Activated naive CD4-positive, alpha-beta T cell treated with anti-CD3 and anti-CD28 coated beads, Interleukin-2, amount 50 U/mL, for 72 hours (primary cell): Measurements from ENCODE around the gene BICDL2. TPM values are rescaled to one million over a fixed set of nuclear protein-coding genes. Genes with fewer than 3 reads are reported as not detected.
"Not testable (repeated sequence)": the region's sequence is repeated elsewhere in the genome, so short reads cannot be mapped to it uniquely, and the experiment has no call there.

ENCODE experiments used
- ATAC-seq, 2 donors: fragments of 150-1000 bp; cut with Tn5 transposase; 2 replicates each; pipeline ENCODE4 v1.10.0; 2021; ENCODE audit warnings: mild to moderate bottlenecking in 2 of 2, moderate library complexity in 2 of 2
- DNase-seq, 2 donors: peaks; one replicate each; pipeline ENCODE4 v3.0.0; 2021 to 2022; ENCODE audit warnings: low spot score in 2 of 2
- H3K27ac Mint-ChIP-seq, 2 donors: one replicate each; pipeline ENCODE4 v1.8.0; 2022; ENCODE audit warnings: mild to moderate bottlenecking in 2 of 2, mixed read lengths in 2 of 2
- H3K36me3 Mint-ChIP-seq, 2 donors: one replicate each; pipeline ENCODE4 v1.8.0; 2022; ENCODE audit warnings: mixed read lengths in 2 of 2
- H3K9me3 Mint-ChIP-seq, 2 donors: one replicate each; pipeline ENCODE4 v1.8.0; 2022; ENCODE audit warnings: mixed read lengths in 2 of 2
- total RNA-seq, 2 donors: library from RNA; stranded (reverse); gene quantifications; one replicate each; pipeline ENCODE4 v1.2.3, GENCODE V29; 2022

The BICDL2 gene
- total RNA-seq, 2 donors from 2014 or later = 2.9 TPM; not detected in 1

DNA sequence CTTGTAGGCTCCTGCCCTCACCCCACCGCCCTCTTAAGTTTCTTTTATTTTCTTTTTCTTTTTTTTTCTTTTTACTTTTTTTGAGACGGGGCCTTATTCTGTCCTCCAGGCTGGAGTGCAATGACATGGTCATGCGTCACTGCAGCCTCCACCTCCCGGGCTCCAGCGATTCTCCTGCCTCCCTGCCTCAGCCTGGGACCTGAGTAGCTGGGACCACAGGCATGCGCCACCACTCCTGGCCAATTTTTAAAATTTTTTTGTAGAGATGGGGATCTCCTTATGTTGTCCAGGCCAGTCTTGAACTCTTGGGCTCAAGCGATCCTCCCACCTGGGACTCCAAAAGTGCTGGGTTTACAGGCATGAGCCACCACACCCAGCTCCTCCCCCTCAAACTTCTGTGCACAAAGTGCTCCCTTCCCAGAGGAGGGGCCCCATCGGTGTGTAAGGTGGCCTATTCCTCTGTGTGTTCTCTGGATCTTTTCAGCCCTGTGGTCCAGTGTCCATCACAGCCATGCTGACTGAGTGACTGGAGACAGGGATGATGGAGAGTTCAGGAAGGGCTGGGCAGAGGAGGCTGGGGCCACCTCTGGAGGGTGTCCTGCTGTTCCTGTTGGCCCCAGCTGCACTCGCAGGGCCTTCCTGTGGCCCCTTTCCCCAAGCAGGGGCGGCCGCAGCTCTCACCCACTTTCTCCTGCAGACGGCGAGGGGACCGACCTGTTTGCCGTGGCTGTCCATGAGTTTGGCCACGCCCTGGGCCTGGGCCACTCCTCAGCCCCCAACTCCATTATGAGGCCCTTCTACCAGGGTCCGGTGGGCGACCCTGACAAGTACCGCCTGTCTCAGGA, 19.8 kb upstream of the BICDL2 start:
- DNase-seq (no peak), ATAC-seq (no peak)
- peak overlapping the region in 1 of 2 donors; percentile 77 for H3K27ac Mint-ChIP-seq
- H3K36me3 Mint-ChIP-seq = peaks cover 0 to 12% of the 10 kb centered on the region in 2 donors
- H3K9me3 Mint-ChIP-seq = no peaks in the 10 kb centered on the region

- ATAC-seq, DNase-seq, H3K9me3 Mint-ChIP-seq: not testable (repeated sequence)
- H3K27ac Mint-ChIP-seq = peak overlapping the region; percentile 60 to 61
- peaks cover 0 to 12% of the 10 kb centered on the region in 2 donors for H3K36me3 Mint-ChIP-seq
These were observed 19.0 kb upstream of the BICDL2 start for GRCh38 chr16:3055734-3056115.

DNA sequence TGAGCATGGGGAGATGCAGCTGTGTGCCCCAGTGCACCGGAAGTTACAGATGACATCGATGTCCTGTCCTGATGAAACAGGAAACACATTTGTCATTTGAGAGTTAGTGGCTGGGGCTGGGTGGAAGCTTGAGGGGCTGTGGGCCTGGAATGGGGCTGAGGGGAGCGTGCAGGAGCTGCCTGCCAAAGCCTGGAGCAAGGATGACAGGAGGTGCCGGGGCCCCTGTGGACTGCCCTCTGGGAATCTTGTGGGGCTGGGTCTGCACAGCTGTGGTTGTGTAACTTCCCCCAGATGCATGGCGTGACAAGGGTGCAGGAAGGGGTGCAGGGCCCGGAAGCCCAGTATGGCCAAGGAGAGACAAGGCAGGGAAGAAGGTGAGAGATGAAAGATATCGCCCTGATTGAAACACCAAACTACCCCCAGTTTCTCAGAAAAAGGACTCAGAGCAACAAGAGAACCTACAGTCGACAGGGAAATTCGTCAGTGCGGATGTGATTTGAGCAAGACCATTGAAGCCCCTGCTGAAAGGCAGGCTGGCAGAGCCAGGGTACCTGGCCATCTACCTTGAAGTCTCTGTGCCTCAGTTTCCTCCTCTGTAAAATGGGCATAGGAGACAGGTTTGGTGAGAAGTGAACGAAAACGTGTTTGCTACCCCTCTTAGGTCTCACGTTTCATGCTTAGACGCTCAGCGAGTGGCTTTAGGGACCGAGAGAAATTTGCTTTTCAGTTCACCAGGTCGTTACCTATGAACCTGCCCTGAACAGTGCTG, 18.4 kb upstream of the BICDL2 start:
- Mint-ChIP-seq H3K36me3 (peaks cover 0 to 12% of the 10 kb centered on the region in 2 donors), H3K27ac (peak overlapping the region; percentile 61 to 73), H3K9me3 (no peaks in the 10 kb centered on the region)
- no peak for DNase-seq
- ATAC-seq = no peak

DNA sequence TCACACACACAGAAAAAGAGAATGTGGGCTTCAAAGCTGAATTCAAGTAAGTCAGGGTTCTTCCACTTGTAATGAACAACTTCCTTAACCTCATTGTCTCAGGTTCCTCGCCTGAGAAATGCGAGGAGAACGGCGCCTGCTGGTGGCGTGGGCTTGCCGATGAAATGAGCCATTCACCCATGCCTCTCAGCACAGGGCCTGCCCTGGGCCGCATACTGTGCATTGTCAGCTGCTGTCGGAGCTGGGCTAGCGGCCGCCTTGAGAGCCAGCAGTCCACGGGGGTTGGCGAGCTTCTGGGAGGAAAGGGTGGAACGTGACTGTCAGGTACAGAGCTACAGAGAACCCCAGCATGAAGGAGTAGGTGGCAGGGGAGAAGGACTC, 16.6 kb upstream of the BICDL2 start:
- DNase-seq, H3K9me3 Mint-ChIP-seq: not testable (repeated sequence)
- peak; percentile 9 to 24 for ATAC-seq
- Mint-ChIP-seq H3K36me3 (peaks cover 0 to 12% of the 10 kb centered on the region in 2 donors), H3K27ac (peak overlapping the region in 1 of 2 donors; percentile 8)

DNA sequence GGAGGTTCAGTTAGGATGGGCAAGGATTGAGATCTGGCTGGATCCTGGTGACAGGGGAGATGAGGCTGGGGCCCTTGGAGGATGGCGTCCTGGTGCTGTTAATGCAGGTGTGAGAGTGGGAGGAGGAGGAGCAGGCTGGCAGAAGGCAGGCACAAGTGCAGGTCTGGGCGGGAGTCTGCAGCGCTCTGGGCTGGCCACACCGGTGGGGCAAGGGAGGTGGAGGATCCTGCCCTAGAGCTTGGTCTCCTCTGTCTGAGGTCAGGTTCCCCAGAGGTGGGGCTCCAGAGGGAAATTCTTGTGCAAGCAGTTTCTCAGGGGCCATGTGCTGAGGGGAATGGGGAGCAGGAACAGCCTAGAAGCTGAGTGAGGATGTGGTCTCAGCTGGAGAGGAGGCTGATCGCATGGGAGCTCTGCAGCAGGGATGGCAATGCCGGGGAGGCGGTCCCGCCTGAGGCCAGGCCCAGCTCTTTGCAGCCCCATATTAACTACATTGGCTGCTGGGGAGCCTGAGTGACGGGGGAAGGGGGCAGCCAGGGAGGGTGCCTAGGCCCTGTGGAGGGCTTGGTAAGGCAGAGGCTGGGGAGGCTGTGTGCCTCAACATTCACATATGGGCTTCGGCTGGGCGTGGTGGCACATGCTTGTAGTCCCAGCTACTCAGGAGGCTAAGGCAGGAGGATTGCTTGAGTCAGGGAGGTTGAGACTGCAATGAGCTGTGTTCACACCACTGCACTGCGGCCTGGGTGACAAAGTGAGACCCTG, 16.0 kb upstream of the BICDL2 start:
- DNase-seq, H3K27ac Mint-ChIP-seq, H3K9me3 Mint-ChIP-seq: not testable (repeated sequence)
- peaks cover 0 to 12% of the 10 kb centered on the region in 2 donors for H3K36me3 Mint-ChIP-seq
- peak; percentile 77 to 78 for ATAC-seq

GRCh38 chr16:3051494-3051893, 14.8 kb upstream of the BICDL2 start:
- no peak for ATAC-seq
- DNase-seq = no peak
- Mint-ChIP-seq H3K27ac (no peak overlapping the region), H3K36me3 (peaks cover 0 to 12% of the 10 kb centered on the region in 2 donors), H3K9me3 (no peaks in the 10 kb centered on the region)

- Mint-ChIP-seq H3K36me3 (peaks cover 0 to 12% of the 10 kb centered on the region in 2 donors), H3K9me3 (no peaks in the 10 kb centered on the region), H3K27ac (no peak overlapping the region)
- ATAC-seq (no peak), DNase-seq (no peak)
These were observed 14.3 kb upstream of the BICDL2 start for GRCh38 chr16:3051009-3051408.

DNA sequence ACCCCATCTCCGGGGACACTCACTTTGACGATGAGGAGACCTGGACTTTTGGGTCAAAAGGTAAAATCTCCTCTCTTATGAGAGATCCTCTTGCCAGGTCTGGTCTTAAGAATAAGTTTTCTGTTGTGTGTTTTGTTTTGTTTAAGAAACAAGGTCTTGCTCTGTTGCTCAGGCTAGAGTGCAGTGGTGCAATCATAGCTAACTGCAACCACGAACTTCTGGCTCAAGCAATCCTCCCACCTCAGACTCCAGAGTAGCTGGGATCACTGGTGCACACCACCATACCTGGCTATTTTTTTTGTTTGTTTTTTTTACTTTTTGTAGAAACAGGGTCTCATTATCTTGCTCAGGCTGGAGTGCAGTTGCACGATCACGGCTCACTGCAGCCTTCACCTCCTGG, 13.7 kb upstream of the BICDL2 start:
- no peaks in the 10 kb centered on the region for H3K9me3 Mint-ChIP-seq
- ATAC-seq (no peak), DNase-seq (no peak)
- no peak overlapping the region for H3K27ac Mint-ChIP-seq
- H3K36me3 Mint-ChIP-seq = peaks cover 0 to 9% of the 10 kb centered on the region in 2 donors

GRCh38 chr16:3049921-3050481, 13.3 kb upstream of the BICDL2 start:
- peaks cover 0 to 4% of the 10 kb centered on the region in 2 donors for H3K36me3 Mint-ChIP-seq
- ATAC-seq = no peak

DNA sequence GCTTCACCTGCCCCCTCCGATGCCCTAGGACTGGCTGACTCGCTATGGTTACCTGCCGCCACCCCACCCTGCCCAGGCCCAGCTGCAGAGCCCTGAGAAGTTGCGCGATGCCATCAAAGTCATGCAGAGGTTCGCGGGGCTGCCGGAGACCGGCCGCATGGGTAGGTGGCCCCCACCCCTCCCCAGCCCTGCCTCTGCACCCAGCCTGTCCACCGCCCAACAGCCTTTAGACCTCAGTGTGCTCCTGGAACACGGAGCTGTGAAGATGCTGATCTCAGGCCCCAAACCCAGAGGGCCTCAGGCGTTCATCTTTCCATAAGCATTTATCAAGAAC, 10.6 kb upstream of the BICDL2 start:
- no peak for DNase-seq

More at GRCh38 chr16:3049921-3050481, 13.3 kb upstream of the BICDL2 start:
- no peak overlapping the region for H3K27ac Mint-ChIP-seq
- no peaks in the 10 kb centered on the region for H3K9me3 Mint-ChIP-seq
- no peak for DNase-seq

DNA sequence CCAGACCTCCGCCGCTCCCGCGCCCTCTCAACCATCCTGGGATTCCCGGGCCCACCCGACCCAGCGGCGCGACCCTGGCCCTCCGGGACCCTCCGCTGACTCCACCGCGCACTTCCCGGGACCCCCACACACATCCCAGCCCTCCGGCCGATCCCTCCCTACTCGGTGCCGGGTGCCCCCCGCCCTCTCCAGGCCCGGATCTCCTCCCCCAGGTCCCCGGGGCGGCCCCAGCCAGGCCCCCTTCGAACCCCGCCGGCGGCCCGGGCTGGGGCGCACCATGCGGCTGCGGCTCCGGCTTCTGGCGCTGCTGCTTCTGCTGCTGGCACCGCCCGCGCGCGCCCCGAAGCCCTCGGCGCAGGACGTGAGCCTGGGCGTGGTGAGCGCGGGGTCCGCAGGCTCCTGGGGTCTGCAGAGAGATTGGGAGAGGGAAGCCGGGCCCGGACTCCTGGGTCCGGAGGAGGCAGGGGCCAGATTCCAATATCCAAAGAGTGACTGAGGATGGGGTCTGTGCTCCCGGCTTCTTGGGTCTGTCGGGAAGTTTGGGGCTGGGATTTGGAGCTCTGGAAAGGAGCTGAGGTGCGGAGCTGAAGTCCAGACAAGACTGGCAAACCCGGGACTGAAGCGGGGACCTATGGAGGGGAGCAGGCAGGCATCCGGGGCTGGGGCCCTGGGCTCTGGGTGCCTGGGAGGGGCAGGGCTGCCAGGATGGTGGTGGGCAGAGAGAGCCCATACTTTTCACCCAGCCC, 10.1 kb upstream of the BICDL2 start:
- H3K36me3 Mint-ChIP-seq = no peaks in the 10 kb centered on the region
- H3K9me3 Mint-ChIP-seq = no peaks in the 10 kb centered on the region
- peak overlapping the region in 1 of 2 donors; percentile 50 for H3K27ac Mint-ChIP-seq
- ATAC-seq (peak in 1 of 2 donors; percentile 12), DNase-seq (no peak)

More for the DNA sequence above, 10.6 kb upstream of the BICDL2 start:
- Mint-ChIP-seq H3K9me3 (no peaks in the 10 kb centered on the region), H3K36me3 (no peaks in the 10 kb centered on the region), H3K27ac (no peak overlapping the region)
- ATAC-seq = no peak

- DNase-seq = no peak
- no peaks in the 10 kb centered on the region for H3K9me3 Mint-ChIP-seq
- no peaks in the 10 kb centered on the region for H3K36me3 Mint-ChIP-seq
- peak; percentile 30 to 53 for ATAC-seq
- peak within 1 kb of the TSS in 1 of 2 donors; percentile 50 for H3K27ac Mint-ChIP-seq
These were observed 9.3 kb upstream of the BICDL2 start, which contains the start of gene MMP25 for GRCh38 chr16:3045758-3046640. TSS of gene MMP25 (plus strand) at chr16:3046561. CDS start at chr16:3046918, 357 bp downstream.

DNA sequence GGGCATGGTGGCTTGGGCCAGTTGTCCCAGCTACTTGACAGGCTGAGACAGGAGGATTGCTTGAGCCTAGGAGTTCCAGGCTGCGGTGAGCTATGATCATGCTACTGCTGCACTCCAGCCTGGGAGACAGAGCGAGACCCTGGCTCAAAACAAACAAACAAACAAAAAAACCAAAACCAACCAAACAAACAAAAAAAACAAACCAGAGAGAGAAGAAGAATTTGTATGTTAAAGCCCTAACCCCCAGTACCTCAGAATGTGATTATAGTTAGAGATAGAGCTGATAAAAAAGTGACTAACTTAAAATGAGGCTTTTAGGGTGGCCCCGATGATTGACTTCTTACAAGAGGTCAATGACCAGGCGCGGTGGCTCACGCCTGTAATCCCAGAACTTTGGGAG, 8.0 kb upstream of the BICDL2 start:
- H3K9me3 Mint-ChIP-seq = no peaks in the 10 kb centered on the region
- H3K36me3 Mint-ChIP-seq = no peaks in the 10 kb centered on the region
- ATAC-seq = no peak
- no peak overlapping the region for H3K27ac Mint-ChIP-seq
- DNase-seq = no peak

- ATAC-seq = no peak
- H3K27ac Mint-ChIP-seq = no peak overlapping the region
- DNase-seq = no peak
- H3K9me3 Mint-ChIP-seq = no peaks in the 10 kb centered on the region
- no peaks in the 10 kb centered on the region for H3K36me3 Mint-ChIP-seq
These were observed 5.6 kb upstream of the BICDL2 start for GRCh38 chr16:3042376-3042775.

- ATAC-seq (no peak), DNase-seq (no peak)
- no peaks in the 10 kb centered on the region for H3K9me3 Mint-ChIP-seq
- H3K27ac Mint-ChIP-seq = no peak overlapping the region
- H3K36me3 Mint-ChIP-seq = no peaks in the 10 kb centered on the region
These were observed 2.2 kb upstream of the BICDL2 start for GRCh38 chr16:3038896-3039295.
